C4-2B (cell line): Measurements from ENCODE around the gene CD209.
"Not testable (repeated sequence)": the region's sequence is repeated elsewhere in the genome, so short reads cannot be mapped to it uniquely, and the experiment has no call there.

Experiments
- H3K27ac ChIP-seq: fragments of 450-650 bp; 2 replicates; pipeline ENCODE4 v1.5.1; 2017
- ZFX ChIP-seq: fragments of 450-650 bp; IDR thresholded peaks from 2 replicates; pipeline ENCODE4 v1.6.1; 2017
- TF ChIP-seq, protein P1 (sequence below): fragments of 450-650 bp; conservative IDR thresholded peaks from 2 replicates; pipeline ENCODE4 v1.5.1; 2017; ENCODE audit warnings: mild to moderate bottlenecking

Gene CD209

GRCh38 chr19:7756258-7756657 is 8.9 kb upstream of the CD209 start:
- no peak for TF ChIP-seq ZFX
- TF ChIP-seq, protein P1, sequence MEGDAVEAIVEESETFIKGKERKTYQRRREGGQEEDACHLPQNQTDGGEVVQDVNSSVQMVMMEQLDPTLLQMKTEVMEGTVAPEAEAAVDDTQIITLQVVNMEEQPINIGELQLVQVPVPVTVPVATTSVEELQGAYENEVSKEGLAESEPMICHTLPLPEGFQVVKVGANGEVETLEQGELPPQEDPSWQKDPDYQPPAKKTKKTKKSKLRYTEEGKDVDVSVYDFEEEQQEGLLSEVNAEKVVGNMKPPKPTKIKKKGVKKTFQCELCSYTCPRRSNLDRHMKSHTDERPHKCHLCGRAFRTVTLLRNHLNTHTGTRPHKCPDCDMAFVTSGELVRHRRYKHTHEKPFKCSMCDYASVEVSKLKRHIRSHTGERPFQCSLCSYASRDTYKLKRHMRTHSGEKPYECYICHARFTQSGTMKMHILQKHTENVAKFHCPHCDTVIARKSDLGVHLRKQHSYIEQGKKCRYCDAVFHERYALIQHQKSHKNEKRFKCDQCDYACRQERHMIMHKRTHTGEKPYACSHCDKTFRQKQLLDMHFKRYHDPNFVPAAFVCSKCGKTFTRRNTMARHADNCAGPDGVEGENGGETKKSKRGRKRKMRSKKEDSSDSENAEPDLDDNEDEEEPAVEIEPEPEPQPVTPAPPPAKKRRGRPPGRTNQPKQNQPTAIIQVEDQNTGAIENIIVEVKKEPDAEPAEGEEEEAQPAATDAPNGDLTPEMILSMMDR, result no peak

DNA sequence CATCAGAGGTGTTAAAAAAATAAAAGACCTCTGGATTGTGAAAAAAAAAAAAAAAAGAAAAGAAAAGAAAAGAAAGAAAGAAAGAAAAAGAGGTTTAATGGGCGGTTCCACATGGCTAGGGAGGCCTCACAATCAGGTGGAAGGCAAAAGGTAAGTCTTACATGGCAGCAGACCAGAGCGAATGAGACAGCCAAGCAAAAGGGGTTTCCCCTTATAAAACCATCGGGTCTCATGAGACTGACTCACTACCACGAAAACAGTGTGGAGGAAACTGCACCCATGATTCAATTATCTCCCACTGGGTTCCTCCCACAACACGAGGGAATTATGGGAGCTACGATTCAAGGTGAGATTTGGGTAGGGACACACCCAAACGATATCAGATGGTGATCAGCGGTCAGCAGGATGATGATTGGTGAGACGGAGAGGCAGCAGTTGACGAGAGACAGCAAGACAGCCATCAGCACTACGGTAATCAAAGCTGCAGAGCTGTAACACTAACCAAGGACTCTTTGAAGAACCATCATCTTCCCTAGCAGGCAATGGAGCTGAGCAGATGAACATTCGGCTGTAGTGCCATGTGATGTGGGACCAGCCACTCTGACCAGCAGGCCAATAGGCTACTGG is 3.9 kb upstream of the CD209 start:
- TF ChIP-seq, protein P1, result no peak
- no peak for TF ChIP-seq ZFX
- no peak overlapping the region for H3K27ac ChIP-seq

More at GRCh38 chr19:7756258-7756657, 8.9 kb upstream of the CD209 start:
- no peak overlapping the region for H3K27ac ChIP-seq

GRCh38 chr19:7748756-7749155 is 1.4 kb upstream of the CD209 start:
- TF ChIP-seq, protein P1, result peak; percentile 53
- TF ChIP-seq ZFX, result no peak
- H3K27ac ChIP-seq, result no peak overlapping the region

DNA sequence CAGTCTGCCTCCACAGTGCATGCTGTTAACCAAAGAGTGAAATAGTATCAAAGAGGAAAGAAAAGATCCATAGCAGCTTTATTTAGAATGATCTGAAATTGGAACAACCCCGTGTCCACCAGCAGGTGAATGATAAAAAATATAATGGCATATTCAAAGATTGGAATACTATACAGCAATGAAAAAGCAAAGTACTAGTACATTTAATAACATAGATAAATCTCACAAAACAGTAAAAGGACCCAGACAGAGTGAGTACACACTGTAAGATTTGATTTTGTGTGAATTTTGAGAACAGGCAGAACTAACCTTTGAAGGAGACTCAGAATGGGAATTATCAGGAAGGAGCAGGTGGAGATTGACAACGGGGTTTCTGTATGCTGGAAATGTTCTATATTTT is 837 bp upstream of the CD209 start:
- no peak overlapping the region for H3K27ac ChIP-seq

GRCh38 chr19:7746306-7746705 is 1.0 kb downstream of the CD209 start:
- H3K27ac ChIP-seq, result not testable (repeated sequence)

More for the DNA sequence above, 837 bp upstream of the CD209 start:
- TF ChIP-seq, protein P1, result no peak
- TF ChIP-seq ZFX, result no peak

DNA sequence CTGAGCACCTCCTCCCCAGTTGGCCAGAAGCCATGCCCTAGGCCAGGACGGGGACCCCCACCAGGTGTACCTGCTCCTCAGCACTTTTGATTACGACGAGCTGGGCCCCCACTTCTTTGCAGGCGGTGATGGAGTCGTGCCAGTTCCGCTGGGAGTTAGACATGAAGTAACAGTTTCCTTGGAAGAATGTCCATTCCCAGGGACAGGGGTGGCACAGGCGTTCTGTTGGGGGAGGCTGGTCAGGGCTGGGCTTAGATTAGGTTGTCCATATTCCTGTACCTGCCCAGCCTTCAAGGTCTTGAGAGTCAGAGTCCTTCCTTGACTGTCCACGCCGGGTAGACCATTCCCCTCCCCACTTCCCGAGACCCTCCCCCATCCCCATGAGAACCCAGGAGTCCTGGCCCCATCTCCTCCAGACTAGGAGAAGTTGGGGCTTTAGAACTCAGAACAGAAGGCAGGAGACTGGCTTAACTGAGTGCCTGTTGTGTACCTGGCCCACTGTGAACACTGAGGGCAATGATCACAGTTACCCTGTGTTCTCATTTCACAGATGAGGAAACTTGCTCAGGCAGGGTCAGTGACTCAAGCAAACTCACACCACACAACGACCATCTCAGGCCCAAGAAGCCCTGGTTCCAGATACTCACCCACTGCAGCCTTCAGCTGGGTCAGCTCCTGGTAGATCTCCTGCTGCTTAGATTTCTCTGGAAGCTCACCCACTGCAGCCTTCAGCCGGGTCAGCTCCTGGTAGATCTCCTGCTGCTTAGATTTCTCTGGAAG is 2.3 kb downstream of the CD209 start:
- no peak for TF ChIP-seq ZFX
- no peak overlapping the region for H3K27ac ChIP-seq

DNA sequence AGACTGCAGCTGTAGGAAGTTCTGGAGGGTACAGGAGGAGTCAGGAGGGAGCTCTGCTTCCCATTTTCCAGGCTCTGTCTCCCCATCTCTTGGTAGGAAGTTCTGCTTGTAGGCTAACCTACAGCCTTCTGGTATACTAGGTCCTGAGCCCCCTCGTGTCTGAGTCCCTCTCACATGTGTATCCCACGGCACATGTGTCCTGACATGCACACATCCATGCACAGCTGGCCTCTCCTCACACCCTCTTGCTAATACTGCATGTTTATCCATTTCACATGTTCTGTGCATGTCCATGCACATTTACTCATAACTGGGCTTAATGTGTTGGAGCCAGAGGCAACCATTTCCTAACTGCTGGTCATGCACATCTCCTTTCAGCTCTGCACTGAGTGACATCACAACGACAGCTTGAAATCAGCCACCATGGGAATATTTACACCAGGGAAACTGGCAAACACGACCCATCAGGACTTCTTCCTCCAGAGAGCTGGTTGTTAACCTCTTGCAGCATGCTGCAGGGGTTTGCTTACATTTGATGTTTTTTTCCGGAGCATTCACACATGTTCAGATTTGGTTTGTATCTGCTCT is 3.0 kb downstream of the CD209 start:
- TF ChIP-seq, protein P1, result no peak
- TF ChIP-seq ZFX, result no peak
- H3K27ac ChIP-seq, result no peak overlapping the region

DNA sequence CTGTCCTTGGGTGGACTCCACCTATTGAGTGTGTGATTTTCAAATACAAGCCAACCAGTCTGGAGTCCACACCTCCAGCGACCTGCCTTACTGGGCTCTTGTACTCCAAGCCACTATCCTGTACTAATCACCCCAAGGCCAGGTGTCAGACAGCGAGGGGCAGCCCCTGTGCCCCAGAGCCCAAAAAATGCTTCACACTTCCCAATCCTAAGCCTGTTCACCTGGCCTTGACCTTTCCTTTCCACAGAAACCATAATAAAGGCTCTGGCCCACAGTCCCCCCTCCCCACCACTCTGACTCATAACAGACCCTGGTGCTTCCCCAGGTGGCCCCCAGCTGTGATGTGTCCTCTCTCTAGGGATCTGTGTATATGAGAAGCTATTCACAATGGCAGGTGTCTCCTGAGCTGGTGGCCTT is 3.9 kb downstream of the CD209 start:
- TF ChIP-seq, protein P1, result no peak
- TF ChIP-seq ZFX, result no peak
- no peak overlapping the region for H3K27ac ChIP-seq
